GM23248 (cell line): ENCODE results near the gene DYSF. TPM values are rescaled to one million over a fixed set of nuclear protein-coding genes. Genes with fewer than 3 reads are reported as not detected.

Experiments
- DNase-seq: peaks from one replicate; pipeline ENCODE4 v3.0.0-alpha.2; 2015
- H2AFZ ChIP-seq: fragments of 200-600 bp; sonication (generic); 2 replicates; pipeline ENCODE4 v1.6.1; 2016; ENCODE audit warnings: antibody characterized with exemption
- H3F3A ChIP-seq: fragments of 200-600 bp; sonication (generic); 2 replicates; pipeline ENCODE4 v1.6.1; 2016; ENCODE audit warnings: mild to moderate bottlenecking, antibody characterized with exemption, mixed run types; ENCODE audit not compliant: insufficient read depth
- H3K27ac ChIP-seq: fragments of 200-600 bp; sonication (generic); 2 replicates; pipeline ENCODE4 v1.5.1; 2016; ENCODE audit warnings: mild to moderate bottlenecking
- H3K27me3 ChIP-seq: fragments of 200-600 bp; sonication (generic); replicated peaks from 2 replicates; pipeline ENCODE4 v1.6.1; 2016; ENCODE audit warnings: mild to moderate bottlenecking; ENCODE audit not compliant: insufficient read depth
- H3K36me3 ChIP-seq: fragments of 200-600 bp; sonication (generic); 2 replicates; pipeline ENCODE4 v1.6.1; 2016; ENCODE audit warnings: low read depth, mild to moderate bottlenecking
- H3K4me1 ChIP-seq: fragments of 200-600 bp; sonication (generic); 2 replicates; pipeline ENCODE4 v1.6.1; 2016; ENCODE audit warnings: mild to moderate bottlenecking; ENCODE audit not compliant: insufficient read depth
- H3K4me2 ChIP-seq: fragments of 200-600 bp; sonication (generic); one replicate; pipeline ENCODE4 v1.6.1; 2016; ENCODE audit warnings: mild to moderate bottlenecking; ENCODE audit not compliant: unreplicated experiment
- H3K4me3 ChIP-seq: fragments of 200-600 bp; sonication (generic); 2 replicates; pipeline ENCODE4 v1.5.1; 2016; ENCODE audit warnings: mild to moderate bottlenecking
- H3K79me2 ChIP-seq: fragments of 200-600 bp; sonication (generic); 2 replicates; pipeline ENCODE4 v1.6.1; 2016; ENCODE audit warnings: mild to moderate bottlenecking; ENCODE audit not compliant: insufficient read depth
- H3K9ac ChIP-seq: fragments of 200-600 bp; sonication (generic); 2 replicates; pipeline ENCODE4 v1.6.1; 2016; ENCODE audit warnings: mild to moderate bottlenecking
- H3K9me2 ChIP-seq: fragments of 200-600 bp; sonication (generic); 2 replicates; pipeline ENCODE4 v1.6.1; 2016; ENCODE audit warnings: mixed run types, mild to moderate bottlenecking, moderate library complexity; ENCODE audit not compliant: insufficient read depth
- H3K9me3 ChIP-seq: fragments of 200-600 bp; sonication (generic); one replicate; pipeline ENCODE4 v1.6.1; 2017; ENCODE audit warnings: low read depth
- H4K20me1 ChIP-seq: fragments of 200-600 bp; sonication (generic); 2 replicates; pipeline ENCODE4 v1.6.0; 2016; ENCODE audit not compliant: insufficient read depth
- EZH2 ChIP-seq: fragments of 200-600 bp; sonication (generic); IDR thresholded peaks from 2 replicates; pipeline ENCODE4 v1.6.1; 2018; ENCODE audit warnings: antibody characterized with exemption, mild to moderate bottlenecking; ENCODE audit not compliant: insufficient read depth, poor library complexity, severe bottlenecking
- EZH2phosphoT487 ChIP-seq: fragments of 200-600 bp; sonication (generic); IDR thresholded peaks from 2 replicates; pipeline ENCODE4 v1.6.1; 2018; ENCODE audit warnings: antibody characterized with exemption, moderate library complexity, mild to moderate bottlenecking, low read depth; ENCODE audit not compliant: insufficient read depth
- WGBS, 2 experiments: methylation state at CpG; one replicate each; pipeline ENCODE4 v1.1.6; 2015 to 2017; ENCODE audit warnings: low lambda C conversion rate in 2 of 2, low coverage in 1 of 2; ENCODE audit errors: missing lambda C conversion rate in 2 of 2; 5-methylcytosine and 5-hydroxymethylcytosine counted together
- in situ Hi-C: fragments of 300-500 bp; cut with MboI; formaldehyde crosslinking; loops from 2 replicates; pipeline ENCODE4 v1.15.0; 2020
- polyA plus RNA-seq: library from polyadenylated mRNA; unstranded; fragments of >200 nt; fragmentation: Nextera tagmentation; extraction: Ambion mirVana; gene quantifications from 2 replicates; pipeline ENCODE4 v1.2.1, GENCODE V29; 2016
- total RNA-seq: library from RNA; depleted of rRNA; stranded (reverse); fragments of >200 nt; shearing (Covaris generic); gene quantifications from 2 replicates; pipeline ENCODE4 v1.2.3, GENCODE V29; 2014

Gene DYSF
- total and polyA plus RNA-seq, 2 experiments from 2014 or later, result 0.25 to 0.54 TPM

DNA sequence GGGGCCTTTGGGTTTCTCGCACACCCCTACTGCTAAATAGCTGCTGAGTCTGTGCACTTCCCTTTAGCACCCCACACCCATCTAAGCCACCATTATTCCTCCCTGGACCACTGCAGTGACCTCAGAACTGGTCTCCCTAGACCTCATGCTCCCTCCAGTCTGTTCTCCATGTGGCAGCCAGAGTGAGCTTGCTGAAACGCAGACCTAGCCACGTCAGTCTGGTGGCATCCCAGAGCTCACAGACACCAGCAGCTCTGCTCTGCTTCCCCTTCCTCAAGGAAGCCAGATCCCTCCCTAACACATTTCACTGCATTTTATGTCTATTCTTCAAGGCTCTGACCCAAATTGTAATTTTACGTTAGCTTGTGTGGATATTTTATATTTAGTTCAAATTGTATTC lies 144.4 kb downstream of the DYSF start:
- Histone ChIP-seq H3K9me2 (no peaks in the 10 kb centered on the region), H3K9ac (no peak overlapping the region), H3K4me3 (no peak overlapping the region), H4K20me1 (no peaks in the 10 kb centered on the region), H3K4me1 (no peaks in the 10 kb centered on the region), H2AFZ (no peak overlapping the region), H3K9me3 (no peaks in the 10 kb centered on the region), H3K36me3 (no peaks in the 10 kb centered on the region), H3K27me3 (no peaks in the 10 kb centered on the region; the same call in 1 of the 2 replicates), H3K27ac (no peak overlapping the region), H3F3A (no peaks in the 10 kb centered on the region), H3K4me2 (no peak overlapping the region), H3K79me2 (no peaks in the 10 kb centered on the region)
- DNase-seq, result peak; percentile 19
- TF ChIP-seq EZH2, result no peak
- TF ChIP-seq EZH2phosphoT487, result no peak
- in situ Hi-C loops, result no loop called here
- WGBS, 2 experiments, result 65 to 68% methylated on average over 4 of the region's 4 CpGs

- Histone ChIP-seq H3K9ac (no peak overlapping the region), H3K4me2 (no peak overlapping the region), H3K9me3 (no peaks in the 10 kb centered on the region), H3K79me2 (no peaks in the 10 kb centered on the region), H3K9me2 (no peaks in the 10 kb centered on the region), H3K4me1 (peaks cover 5% of the 10 kb centered on the region), H3F3A (no peaks in the 10 kb centered on the region), H3K27ac (no peak overlapping the region), H2AFZ (no peak overlapping the region), H3K36me3 (no peaks in the 10 kb centered on the region), H3K27me3 (no peaks in the 10 kb centered on the region; the same call in 1 of the 2 replicates), H3K4me3 (no peak overlapping the region), H4K20me1 (no peaks in the 10 kb centered on the region)
- DNase-seq, result no peak
- 77 to 78% methylated on average over 14 of the region's 14 CpGs for WGBS, 2 experiments
- TF ChIP-seq EZH2phosphoT487 (no peak), EZH2 (no peak)
- in situ Hi-C loops, result no loop called here
Measured at GRCh38 chr2:71598526-71598925, 145.2 kb downstream of the DYSF start.

GRCh38 chr2:71599038-71599437 lies 145.7 kb downstream of the DYSF start:
- Histone ChIP-seq H3K4me1 (peaks cover 8% of the 10 kb centered on the region), H3F3A (no peaks in the 10 kb centered on the region), H3K4me3 (no peak overlapping the region), H3K27ac (no peak overlapping the region), H3K4me2 (no peak overlapping the region), H3K9me2 (no peaks in the 10 kb centered on the region), H2AFZ (no peak overlapping the region), H4K20me1 (no peaks in the 10 kb centered on the region), H3K9me3 (no peaks in the 10 kb centered on the region), H3K27me3 (no peaks in the 10 kb centered on the region; the same call in 1 of the 2 replicates), H3K9ac (no peak overlapping the region), H3K79me2 (no peaks in the 10 kb centered on the region), H3K36me3 (no peaks in the 10 kb centered on the region)
- no peak for DNase-seq
- TF ChIP-seq EZH2 (no peak), EZH2phosphoT487 (no peak)
- WGBS, 2 experiments, result 67 to 71% methylated on average over 8 of the region's 8 CpGs
- in situ Hi-C loops, result no loop called here

DNA sequence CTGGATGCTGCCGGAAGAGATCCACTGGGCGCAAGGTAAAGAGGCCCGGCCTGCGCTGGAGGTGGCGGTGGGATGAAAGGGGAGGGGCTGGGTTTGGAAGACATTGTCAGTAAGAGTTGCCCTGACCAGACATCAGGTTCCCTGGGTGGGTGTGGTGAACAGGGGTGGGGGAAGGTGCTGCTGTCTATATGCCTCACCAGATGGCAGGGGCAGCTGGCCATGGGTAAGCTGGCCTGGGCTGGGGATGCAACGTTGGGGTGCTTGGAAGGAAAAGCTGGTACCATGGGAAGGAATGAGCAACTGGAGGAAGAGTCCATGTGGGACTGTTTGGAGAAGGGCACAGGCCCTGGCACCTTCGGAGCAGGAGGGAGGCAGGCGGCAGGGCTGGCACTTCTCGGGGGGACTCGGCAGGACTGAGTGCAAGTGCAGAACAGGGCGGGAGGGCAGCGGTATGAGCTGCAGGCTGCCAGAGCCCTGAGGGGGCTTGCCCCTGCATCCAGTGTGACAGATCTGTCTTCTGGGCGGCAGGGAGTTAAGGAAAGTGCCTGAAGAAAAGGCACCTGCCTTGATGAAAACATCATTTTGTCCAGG lies 146.4 kb downstream of the DYSF start:
- H4K20me1 ChIP-seq, result no peaks in the 10 kb centered on the region
- no peak overlapping the region for H3K9ac ChIP-seq
- DNase-seq, result no peak
- in situ Hi-C loops, result no loop called here
- no peak overlapping the region for H3K4me2 ChIP-seq
- no peaks in the 10 kb centered on the region; the same call in 1 of the 2 replicates for H3K27me3 ChIP-seq
- peaks cover 8% of the 10 kb centered on the region for H3K4me1 ChIP-seq
- H3K9me2 ChIP-seq, result no peaks in the 10 kb centered on the region
- no peaks in the 10 kb centered on the region for H3K36me3 ChIP-seq
- H3K4me3 ChIP-seq, result no peak overlapping the region
- H3F3A ChIP-seq, result no peaks in the 10 kb centered on the region
- 84 to 94% methylated on average over 12 to 13 of the region's 13 CpGs for WGBS, 2 experiments
- H3K9me3 ChIP-seq, result no peaks in the 10 kb centered on the region
- TF ChIP-seq EZH2phosphoT487 (no peak), EZH2 (no peak)
- H3K79me2 ChIP-seq, result no peaks in the 10 kb centered on the region
- H3K27ac ChIP-seq, result no peak overlapping the region
- H2AFZ ChIP-seq, result no peak overlapping the region

- in situ Hi-C loops, result no loop called here
- Histone ChIP-seq H3K4me1 (peaks cover 8% of the 10 kb centered on the region), H4K20me1 (no peaks in the 10 kb centered on the region), H3K36me3 (no peaks in the 10 kb centered on the region), H3F3A (no peaks in the 10 kb centered on the region), H3K9me2 (no peaks in the 10 kb centered on the region), H3K9me3 (no peaks in the 10 kb centered on the region), H3K27ac (no peak overlapping the region), H3K27me3 (no peaks in the 10 kb centered on the region; the same call in 1 of the 2 replicates), H3K4me3 (no peak overlapping the region), H2AFZ (no peak overlapping the region), H3K79me2 (no peaks in the 10 kb centered on the region), H3K9ac (no peak overlapping the region), H3K4me2 (no peak overlapping the region)
- WGBS, 2 experiments, result 82 to 88% methylated on average over 9 of the region's 9 CpGs
- DNase-seq, result no peak
- TF ChIP-seq EZH2 (no peak), EZH2phosphoT487 (no peak)
Measured at GRCh38 chr2:71600555-71600954, 147.2 kb downstream of the DYSF start.
